SU-DHL-6 (cell line): ENCODE results near the gene GCH1.

ENCODE experiments used
- EZH2phosphoT487 ChIP-seq: fragments of 200-600 bp; sonication (generic), shearing (Covaris generic); conservative IDR thresholded peaks from 2 replicates; pipeline ENCODE4 v1.6.1; 2018; ENCODE audit warnings: mild to moderate bottlenecking, antibody characterized with exemption, low read length, moderate library complexity, mixed read lengths
- TF ChIP-seq, protein P1 (sequence below): fragments of 200-600 bp; sonication (generic); IDR thresholded peaks from one replicate; pipeline ENCODE4 v1.5.1; 2017; ENCODE audit warnings: antibody characterized with exemption, mild to moderate bottlenecking, low read length, moderate library complexity; ENCODE audit not compliant: insufficient read depth, poor library complexity, severe bottlenecking

DNA sequence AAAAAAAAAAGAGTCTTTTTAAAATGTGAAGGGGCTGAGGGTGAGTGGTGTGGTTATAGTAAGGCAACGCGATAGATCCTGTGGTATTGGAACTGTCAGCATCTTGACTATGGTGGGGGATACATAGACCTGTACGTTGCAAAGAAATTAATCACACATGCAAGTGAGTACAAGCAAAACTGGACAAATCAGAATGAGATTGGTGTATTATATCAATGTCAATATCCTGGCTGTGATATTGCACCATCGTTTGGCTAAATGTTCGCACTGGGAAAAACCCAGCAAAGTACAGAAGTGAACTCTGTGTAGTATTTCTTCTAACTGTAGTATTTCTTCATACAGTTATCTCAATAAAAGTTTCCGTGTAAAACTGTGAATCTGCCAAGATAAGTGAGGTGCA is 67.9 kb downstream of the GCH1 start:
- TF ChIP-seq, protein P1, sequence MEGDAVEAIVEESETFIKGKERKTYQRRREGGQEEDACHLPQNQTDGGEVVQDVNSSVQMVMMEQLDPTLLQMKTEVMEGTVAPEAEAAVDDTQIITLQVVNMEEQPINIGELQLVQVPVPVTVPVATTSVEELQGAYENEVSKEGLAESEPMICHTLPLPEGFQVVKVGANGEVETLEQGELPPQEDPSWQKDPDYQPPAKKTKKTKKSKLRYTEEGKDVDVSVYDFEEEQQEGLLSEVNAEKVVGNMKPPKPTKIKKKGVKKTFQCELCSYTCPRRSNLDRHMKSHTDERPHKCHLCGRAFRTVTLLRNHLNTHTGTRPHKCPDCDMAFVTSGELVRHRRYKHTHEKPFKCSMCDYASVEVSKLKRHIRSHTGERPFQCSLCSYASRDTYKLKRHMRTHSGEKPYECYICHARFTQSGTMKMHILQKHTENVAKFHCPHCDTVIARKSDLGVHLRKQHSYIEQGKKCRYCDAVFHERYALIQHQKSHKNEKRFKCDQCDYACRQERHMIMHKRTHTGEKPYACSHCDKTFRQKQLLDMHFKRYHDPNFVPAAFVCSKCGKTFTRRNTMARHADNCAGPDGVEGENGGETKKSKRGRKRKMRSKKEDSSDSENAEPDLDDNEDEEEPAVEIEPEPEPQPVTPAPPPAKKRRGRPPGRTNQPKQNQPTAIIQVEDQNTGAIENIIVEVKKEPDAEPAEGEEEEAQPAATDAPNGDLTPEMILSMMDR = no peak
- no peak for TF ChIP-seq EZH2phosphoT487
